WI38 (cell line): ENCODE results near the gene PAQR3.
"Not testable (repeated sequence)": the region's sequence is repeated elsewhere in the genome, so short reads cannot be mapped to it uniquely, and the experiment has no call there.

Experiments used
- H3K4me3 ChIP-seq: 2 replicates; pipeline ENCODE4 v1.5.1; 2011; ENCODE audit warnings: low read depth, mild to moderate bottlenecking, control low read depth, low read length
- TF ChIP-seq, protein P1 (sequence below): IDR thresholded peaks from 2 replicates; pipeline ENCODE4 v1.5.1; 2012; ENCODE audit warnings: low read depth, mild to moderate bottlenecking, control low read depth, low read length

PAQR3 gene

GRCh38 chr4:78928835-78929234 lies 10.4 kb downstream of the PAQR3 start:
- TF ChIP-seq, protein P1, sequence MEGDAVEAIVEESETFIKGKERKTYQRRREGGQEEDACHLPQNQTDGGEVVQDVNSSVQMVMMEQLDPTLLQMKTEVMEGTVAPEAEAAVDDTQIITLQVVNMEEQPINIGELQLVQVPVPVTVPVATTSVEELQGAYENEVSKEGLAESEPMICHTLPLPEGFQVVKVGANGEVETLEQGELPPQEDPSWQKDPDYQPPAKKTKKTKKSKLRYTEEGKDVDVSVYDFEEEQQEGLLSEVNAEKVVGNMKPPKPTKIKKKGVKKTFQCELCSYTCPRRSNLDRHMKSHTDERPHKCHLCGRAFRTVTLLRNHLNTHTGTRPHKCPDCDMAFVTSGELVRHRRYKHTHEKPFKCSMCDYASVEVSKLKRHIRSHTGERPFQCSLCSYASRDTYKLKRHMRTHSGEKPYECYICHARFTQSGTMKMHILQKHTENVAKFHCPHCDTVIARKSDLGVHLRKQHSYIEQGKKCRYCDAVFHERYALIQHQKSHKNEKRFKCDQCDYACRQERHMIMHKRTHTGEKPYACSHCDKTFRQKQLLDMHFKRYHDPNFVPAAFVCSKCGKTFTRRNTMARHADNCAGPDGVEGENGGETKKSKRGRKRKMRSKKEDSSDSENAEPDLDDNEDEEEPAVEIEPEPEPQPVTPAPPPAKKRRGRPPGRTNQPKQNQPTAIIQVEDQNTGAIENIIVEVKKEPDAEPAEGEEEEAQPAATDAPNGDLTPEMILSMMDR: no peak

GRCh38 chr4:78926826-78927225 lies 12.4 kb downstream of the PAQR3 start:
- no peak overlapping the region for H3K4me3 ChIP-seq
- TF ChIP-seq, protein P1: no peak

More at GRCh38 chr4:78928835-78929234, 10.4 kb downstream of the PAQR3 start:
- H3K4me3 ChIP-seq: no peak overlapping the region

DNA sequence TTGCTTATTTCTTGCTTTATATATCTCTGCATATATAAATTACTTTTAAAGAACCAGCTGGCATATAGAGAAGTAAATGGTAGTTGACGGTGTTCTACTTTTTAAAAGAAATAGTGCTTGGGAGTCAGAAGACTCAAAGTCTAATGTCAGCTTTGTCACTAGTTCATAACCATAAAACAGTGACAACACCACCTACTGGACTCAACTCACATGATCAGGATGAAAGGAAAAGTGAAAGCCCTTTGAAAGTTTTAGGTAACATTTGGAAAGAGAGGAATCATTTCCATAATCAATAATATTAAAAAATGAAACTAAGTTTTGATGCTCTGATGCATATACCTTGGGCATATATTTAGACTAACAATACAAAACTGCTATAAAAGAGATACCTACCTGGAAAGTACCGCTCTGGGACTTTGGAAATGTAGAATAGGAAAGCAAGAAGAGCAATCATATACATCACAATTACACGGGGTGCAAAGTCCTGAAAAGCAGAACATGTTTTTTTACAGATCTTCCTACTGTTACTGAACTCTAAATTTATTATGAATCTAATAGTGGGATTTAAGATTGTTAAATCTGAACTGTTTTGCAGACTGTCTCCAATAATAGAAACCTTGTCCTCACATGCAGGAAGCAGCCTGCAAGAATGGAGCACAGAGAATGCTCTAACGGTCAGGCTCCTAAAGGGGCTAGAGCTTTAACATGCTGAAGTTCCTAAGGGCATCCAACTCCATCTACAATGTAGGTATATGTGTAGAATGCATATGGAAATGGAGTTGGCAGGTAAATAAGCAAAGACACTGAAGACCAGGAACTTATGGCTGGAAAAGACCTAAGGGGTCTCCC lies 15.6 kb downstream of the PAQR3 start:
- H3K4me3 ChIP-seq: no peak overlapping the region
- TF ChIP-seq, protein P1: no peak

DNA sequence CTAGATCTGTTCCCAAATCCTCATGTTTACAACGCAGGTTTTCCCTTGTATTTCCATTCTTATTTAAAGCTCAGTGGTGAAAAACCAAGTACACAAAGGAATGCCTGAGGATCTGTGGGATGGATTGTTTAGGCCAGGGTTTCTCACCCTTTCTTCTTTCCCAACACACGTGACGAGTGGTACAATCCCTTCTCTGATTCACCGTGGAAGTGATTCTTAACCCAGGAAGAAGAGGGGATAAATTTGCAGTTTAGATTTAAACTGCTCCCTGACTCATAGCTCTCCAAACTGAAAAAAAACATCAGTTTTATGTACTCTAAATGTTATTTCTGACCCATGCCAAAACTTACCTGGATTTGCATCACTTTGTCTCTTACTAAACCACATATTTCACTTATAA lies 17.0 kb downstream of the PAQR3 start:
- TF ChIP-seq, protein P1: no peak
- H3K4me3 ChIP-seq: no peak overlapping the region

GRCh38 chr4:78910612-78911011 lies 28.6 kb downstream of the PAQR3 start:
- TF ChIP-seq, protein P1: no peak
- no peak overlapping the region for H3K4me3 ChIP-seq

DNA sequence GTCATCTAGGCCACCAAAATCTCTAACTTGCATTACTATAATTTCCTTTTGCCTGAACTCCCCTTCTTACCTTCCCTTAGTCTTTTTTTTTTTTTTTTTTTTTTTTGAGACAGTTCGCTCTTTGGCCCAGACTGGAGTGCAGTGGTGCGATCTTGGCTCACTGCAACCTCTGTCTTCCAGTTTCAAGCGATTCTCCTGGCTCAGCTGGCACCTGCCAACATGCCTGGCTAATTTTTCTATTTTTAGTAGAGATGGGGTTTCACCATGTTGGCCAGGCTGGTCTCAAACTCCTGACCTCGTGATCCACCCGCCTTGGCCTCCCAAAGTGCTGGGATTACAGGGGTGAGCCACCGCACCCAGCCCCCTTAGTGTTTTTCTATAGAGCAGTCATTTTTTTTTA lies 30.3 kb downstream of the PAQR3 start:
- not testable (repeated sequence) for H3K4me3 ChIP-seq

DNA sequence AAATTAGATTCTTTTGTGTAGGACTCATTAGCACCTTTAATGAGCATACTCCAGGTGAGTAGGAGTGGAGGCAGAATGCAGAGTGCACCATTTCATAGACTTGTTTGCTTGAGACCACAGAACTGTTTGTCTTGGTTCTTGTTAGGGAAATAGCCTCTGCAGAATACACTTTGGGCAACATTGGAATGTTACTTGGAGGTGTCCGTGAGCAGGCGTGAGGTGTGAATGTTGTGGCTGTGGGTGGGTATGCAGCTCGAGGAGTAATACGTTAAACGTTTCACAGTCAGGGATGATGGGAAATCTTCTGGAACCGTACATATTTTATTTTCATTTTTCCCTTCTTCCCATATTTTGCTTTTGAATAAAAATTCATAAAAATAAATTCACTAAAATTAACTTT lies 31.6 kb downstream of the PAQR3 start:
- no peak overlapping the region for H3K4me3 ChIP-seq
- TF ChIP-seq, protein P1: no peak
